Natural killer cell (primary cell): ENCODE measurements around the gene ACO1. TPM values are rescaled to one million over a fixed set of nuclear protein-coding genes. Genes with fewer than 3 reads are reported as not detected.

ENCODE experiments used
- ATAC-seq, 3 donors: fragments of 150-1000 bp in 2 of 3; fragments of 200-7000 bp in 1 of 3; cut with Tn5 transposase; 1 replicate in 1 of 3; 2 replicates in 2 of 3; pipeline ENCODE4 v1.10.0; 2021; ENCODE audit warnings: mild to moderate bottlenecking in 2 of 3, moderate library complexity in 2 of 3
- DNase-seq, 2 donors: peaks; one replicate each; pipeline versions ENCODE4 v3.0.0 to v3.0.0-alpha.2; 2013 to 2021; ENCODE audit warnings: mixed read lengths in 1 of 2
- H3K27ac ChIP-seq: one replicate; pipeline ENCODE4 v1.5.1; 2013; ENCODE audit warnings: mild to moderate bottlenecking, low read length
- H3K27me3 ChIP-seq: one replicate; pipeline ENCODE4 v1.6.1; 2013; ENCODE audit warnings: low read length; ENCODE audit not compliant: control insufficient read depth, insufficient read depth
- H3K36me3 ChIP-seq: one replicate; pipeline ENCODE4 v1.6.1; 2013; ENCODE audit warnings: low read length; ENCODE audit not compliant: control insufficient read depth, insufficient read depth
- H3K4me1 ChIP-seq: one replicate; pipeline ENCODE4 v1.6.1; 2013; ENCODE audit warnings: low read length; ENCODE audit not compliant: control insufficient read depth, insufficient read depth
- H3K4me3 ChIP-seq: one replicate; pipeline ENCODE4 v1.5.1; 2013; ENCODE audit warnings: low read length
- H3K9me3 ChIP-seq: one replicate; pipeline ENCODE4 v1.6.1; 2013; ENCODE audit warnings: low read length; ENCODE audit not compliant: control insufficient read depth, insufficient read depth
- H3K27ac Mint-ChIP-seq, 2 donors: one replicate each; pipeline ENCODE4 v1.8.0; 2022; ENCODE audit warnings: mild to moderate bottlenecking in 2 of 2, mixed read lengths in 2 of 2, moderate library complexity in 1 of 2
- H3K27me3 Mint-ChIP-seq, 2 donors: one replicate each; pipeline ENCODE4 v1.8.0; 2022; ENCODE audit warnings: low read depth in 2 of 2, mixed read lengths in 2 of 2
- H3K36me3 Mint-ChIP-seq: one replicate; pipeline ENCODE4 v1.8.0; 2022; ENCODE audit warnings: mixed read lengths
- H3K4me1 Mint-ChIP-seq, 2 donors: one replicate each; pipeline ENCODE4 v1.8.0; 2022; ENCODE audit warnings: mixed read lengths in 2 of 2
- H3K4me3 Mint-ChIP-seq: one replicate; pipeline ENCODE4 v1.8.0; 2022; ENCODE audit warnings: mild to moderate bottlenecking, moderate library complexity, mixed read lengths
- H3K9me3 Mint-ChIP-seq, 2 donors: one replicate each; pipeline ENCODE4 v1.8.0; 2022; ENCODE audit warnings: mixed read lengths in 2 of 2
- WGBS: methylation state at CpG from one replicate; pipeline ENCODE4 v1.1.7; 2013; ENCODE audit warnings: missing lambda C conversion rate; ENCODE audit not compliant: insufficient coverage; 5-methylcytosine and 5-hydroxymethylcytosine counted together
- intact Hi-C: fragments of 100-400 bp; cut with micrococcal nuclease; formaldehyde crosslinking; loops from one replicate; pipeline ENCODE4 v1.14.2; 2022
- total RNA-seq, 4 donors: library from RNA; stranded (reverse); fragments of 120-200 nt in 1 of 4; gene quantifications; one replicate each; pipeline versions ENCODE4 v1.2.3 to v1.2.4, GENCODE V29; 2013 to 2022
- TF ChIP-seq, protein P1 (sequence below): fragments of 200-600 bp; IDR thresholded peaks from one replicate; pipeline ENCODE4 v1.8.0; 2022; ENCODE audit warnings: antibody characterized with exemption

The ACO1 gene
- total RNA-seq, 3 donors from 2014 or later (not counting 1 experiment from before 2014, with no cell fraction given), result 5.8 to 7.4 (median 6.9) TPM

DNA sequence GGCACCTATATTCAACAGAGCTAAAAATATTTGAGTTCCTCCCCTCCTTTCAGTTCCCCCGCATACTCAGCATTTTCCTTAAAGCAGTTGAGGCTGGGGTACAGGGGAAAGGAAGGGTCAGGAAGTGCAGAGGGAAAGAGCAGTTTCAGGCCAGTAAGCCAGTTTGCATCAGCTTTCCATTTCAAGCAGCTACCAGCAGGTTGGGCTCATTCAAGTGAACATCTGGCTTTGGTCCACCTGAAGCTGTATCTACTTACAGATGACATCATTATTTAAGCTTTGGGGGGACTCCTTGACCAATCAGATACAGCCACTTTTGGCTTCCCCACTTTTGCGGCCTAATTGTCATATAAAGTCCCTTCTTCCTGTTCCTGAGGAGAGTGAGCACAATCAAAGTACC, 8.2 kb upstream of the ACO1 start:
- DNase-seq (no peak), ATAC-seq (no peak)
- H3K4me3 ChIP-seq, result no peak overlapping the region
- no peak overlapping the region for H3K4me3 Mint-ChIP-seq
- H3K27me3 Mint-ChIP-seq, result peaks cover 8 to 53% of the 10 kb centered on the region in 2 donors
- peaks cover 2% of the 10 kb centered on the region for H3K27me3 ChIP-seq
- intact Hi-C loops, result no loop called here
- no peaks in the 10 kb centered on the region for H3K4me1 ChIP-seq
- no CpG with 5 or more reads among the region's 2 CpGs for WGBS
- H3K36me3 ChIP-seq, result no peaks in the 10 kb centered on the region
- no peaks in the 10 kb centered on the region for H3K9me3 ChIP-seq
- no peak overlapping the region for H3K27ac Mint-ChIP-seq
- H3K9me3 Mint-ChIP-seq, result no peaks in the 10 kb centered on the region
- H3K4me1 Mint-ChIP-seq, result peaks cover 0 to 5% of the 10 kb centered on the region in 2 donors
- TF ChIP-seq, protein P1, sequence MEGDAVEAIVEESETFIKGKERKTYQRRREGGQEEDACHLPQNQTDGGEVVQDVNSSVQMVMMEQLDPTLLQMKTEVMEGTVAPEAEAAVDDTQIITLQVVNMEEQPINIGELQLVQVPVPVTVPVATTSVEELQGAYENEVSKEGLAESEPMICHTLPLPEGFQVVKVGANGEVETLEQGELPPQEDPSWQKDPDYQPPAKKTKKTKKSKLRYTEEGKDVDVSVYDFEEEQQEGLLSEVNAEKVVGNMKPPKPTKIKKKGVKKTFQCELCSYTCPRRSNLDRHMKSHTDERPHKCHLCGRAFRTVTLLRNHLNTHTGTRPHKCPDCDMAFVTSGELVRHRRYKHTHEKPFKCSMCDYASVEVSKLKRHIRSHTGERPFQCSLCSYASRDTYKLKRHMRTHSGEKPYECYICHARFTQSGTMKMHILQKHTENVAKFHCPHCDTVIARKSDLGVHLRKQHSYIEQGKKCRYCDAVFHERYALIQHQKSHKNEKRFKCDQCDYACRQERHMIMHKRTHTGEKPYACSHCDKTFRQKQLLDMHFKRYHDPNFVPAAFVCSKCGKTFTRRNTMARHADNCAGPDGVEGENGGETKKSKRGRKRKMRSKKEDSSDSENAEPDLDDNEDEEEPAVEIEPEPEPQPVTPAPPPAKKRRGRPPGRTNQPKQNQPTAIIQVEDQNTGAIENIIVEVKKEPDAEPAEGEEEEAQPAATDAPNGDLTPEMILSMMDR, result no peak
- H3K36me3 Mint-ChIP-seq, result no peaks in the 10 kb centered on the region
- H3K27ac ChIP-seq, result no peak overlapping the region

DNA sequence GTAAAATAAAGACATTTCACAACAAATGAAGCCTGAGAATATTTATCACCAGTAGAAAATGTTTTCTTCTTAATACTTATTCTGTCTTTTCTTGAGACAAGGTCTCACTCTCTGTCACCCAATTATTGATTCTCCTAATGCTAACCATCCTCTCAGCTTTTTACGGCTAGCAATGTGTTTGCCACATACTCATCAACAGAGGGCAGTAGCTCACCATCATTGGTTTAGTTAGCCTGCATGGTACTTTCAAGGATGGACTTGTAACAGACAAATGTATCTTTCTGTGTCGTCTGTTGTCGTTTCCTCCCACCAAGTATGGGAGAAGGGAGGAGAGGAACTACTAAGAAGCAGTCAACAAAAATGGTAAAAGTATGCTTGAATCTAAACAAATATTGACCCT, 5.9 kb upstream of the ACO1 start:
- Histone ChIP-seq H3K27ac (no peak overlapping the region), H3K4me1 (peaks cover under 1% of the 10 kb centered on the region), H3K27me3 (peaks cover 8% of the 10 kb centered on the region), H3K4me3 (no peak overlapping the region), H3K36me3 (no peaks in the 10 kb centered on the region), H3K9me3 (no peaks in the 10 kb centered on the region)
- intact Hi-C loops, result no loop called here
- TF ChIP-seq, protein P1, result peak; percentile 60
- peak; percentile 71 to 74 (median 72) for ATAC-seq
- 0% methylated on average over 3 of the region's 3 CpGs for WGBS
- H3K27me3 Mint-ChIP-seq, result peaks cover 14 to 55% of the 10 kb centered on the region in 2 donors
- H3K36me3 Mint-ChIP-seq, result no peaks in the 10 kb centered on the region
- no peak overlapping the region for H3K4me3 Mint-ChIP-seq
- no peak overlapping the region for H3K27ac Mint-ChIP-seq
- peak in 1 of 2 donors; percentile 85 for DNase-seq
- no peaks in the 10 kb centered on the region for H3K9me3 Mint-ChIP-seq
- peaks cover under 1 to 8% of the 10 kb centered on the region in 2 donors for H3K4me1 Mint-ChIP-seq

DNA sequence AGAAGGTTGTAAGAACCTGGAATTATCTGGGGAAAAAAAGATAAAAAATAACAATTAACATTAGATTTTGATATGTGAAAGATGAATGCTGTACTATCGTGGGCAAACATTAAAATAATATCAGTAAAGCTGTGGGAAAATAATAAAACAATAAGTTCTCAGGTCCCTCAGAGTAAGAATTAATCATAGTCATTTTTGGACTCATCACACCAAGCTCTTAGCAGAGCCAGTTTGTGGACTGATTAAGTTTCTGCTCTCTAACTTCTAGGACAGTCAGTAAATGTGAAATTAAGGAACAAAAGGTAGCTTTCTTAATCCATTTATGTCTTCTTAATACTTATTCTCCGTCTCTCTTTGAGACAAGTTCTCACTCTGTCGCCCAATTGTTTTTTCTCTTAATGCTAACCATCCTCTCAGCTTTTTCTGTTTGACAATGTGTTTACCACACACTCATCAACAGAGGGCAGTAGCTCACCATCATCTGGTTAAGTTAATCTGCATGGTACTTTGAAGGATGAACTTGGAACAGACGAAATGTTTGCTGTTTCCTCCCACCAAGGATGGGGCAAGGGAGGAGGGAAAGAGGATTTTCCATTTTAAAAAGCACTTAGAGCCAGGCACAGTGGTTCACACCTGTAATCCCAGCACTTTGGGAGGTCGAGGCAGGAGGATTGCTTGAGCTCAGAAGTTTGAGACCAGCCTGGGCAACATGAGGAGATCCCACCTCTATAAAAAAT, 5.3 kb upstream of the ACO1 start:
- no peaks in the 10 kb centered on the region for H3K36me3 ChIP-seq
- Mint-ChIP-seq H3K27me3 (peaks cover 14 to 50% of the 10 kb centered on the region in 2 donors), H3K4me1 (peaks cover 5 to 13% of the 10 kb centered on the region in 2 donors), H3K27ac (no peak overlapping the region), H3K4me3 (no peak overlapping the region), H3K9me3 (no peaks in the 10 kb centered on the region), H3K36me3 (no peaks in the 10 kb centered on the region)
- no peak overlapping the region for H3K27ac ChIP-seq
- 11% methylated on average over 4 of the region's 5 CpGs for WGBS
- H3K4me1 ChIP-seq, result peaks cover 8% of the 10 kb centered on the region
- TF ChIP-seq, protein P1, result peak; percentile 70
- no peak overlapping the region for H3K4me3 ChIP-seq
- ATAC-seq (peak; percentile 87 to 89 (median 89)), DNase-seq (peak in 1 of 2 donors; percentile 88)
- H3K27me3 ChIP-seq, result peaks cover 8% of the 10 kb centered on the region
- no peaks in the 10 kb centered on the region for H3K9me3 ChIP-seq
- intact Hi-C loops, result loop anchor here (1.0 kb wide), 4 partner anchors 53 to 589 kb away; partner anchors contain the start of gene RIGI
